CD4-positive, alpha-beta T cell (primary cell): ENCODE measurements around the gene DRG1. TPM values are rescaled to one million over a fixed set of nuclear protein-coding genes. Genes with fewer than 3 reads are reported as not detected.
"Not testable (repeated sequence)": the region's sequence is repeated elsewhere in the genome, so short reads cannot be mapped to it uniquely, and the experiment has no call there.

Experiments used
- ATAC-seq: fragments of 200-7000 bp; cut with Tn5 transposase; one replicate; pipeline ENCODE4 v1.10.0; 2022; ENCODE audit warnings: mild to moderate bottlenecking; ENCODE audit not compliant: poor library complexity
- CTCF ChIA-PET: fragments of 350-600 bp; sonication (Branson Sonifier 250); formaldehyde crosslinking; loops from one replicate; lab custom pipeline; 2021; ENCODE audit warnings: antibody characterized with exemption, inconsistent platforms; lab: Charles Lee
- POLR2A ChIA-PET: fragments of 350-600 bp; sonication (Branson Sonifier 250); formaldehyde crosslinking; loops from one replicate; lab custom pipeline; 2021; ENCODE audit warnings: antibody characterized with exemption, inconsistent platforms; lab: Charles Lee
- DNase-seq, 14 experiments: peaks; one replicate each; pipeline ENCODE4 v3.0.0-alpha.2; 2013 to 2020; ENCODE audit warnings: mixed read lengths in 2 of 14
- H3K27ac ChIP-seq, 2 donors: one replicate each; pipeline versions ENCODE4 v1.5.1 to v1.7.0; 2013; ENCODE audit warnings: low read length in 2 of 2, low read depth in 1 of 2, mild to moderate bottlenecking in 1 of 2
- H3K27me3 ChIP-seq, 2 experiments: 1 replicate in 1 of 2; 2 replicates in 1 of 2; pipeline versions ENCODE4 v1.6.1 to v1.7.0; 2013; ENCODE audit warnings: low read length in 2 of 2, control low read depth in 1 of 2, mild to moderate bottlenecking in 1 of 2, moderate library complexity in 1 of 2; ENCODE audit not compliant: insufficient read depth in 2 of 2, control insufficient read depth in 1 of 2
- H3K36me3 ChIP-seq: one replicate; pipeline ENCODE4 v1.6.1; 2013; ENCODE audit warnings: low read length, control low read depth; ENCODE audit not compliant: insufficient read depth
- H3K4me1 ChIP-seq: one replicate; pipeline ENCODE4 v1.6.1; 2013; ENCODE audit warnings: low read length, control low read depth; ENCODE audit not compliant: insufficient read depth
- H3K4me3 ChIP-seq: one replicate; pipeline ENCODE4 v1.5.1; 2013; ENCODE audit warnings: mild to moderate bottlenecking, low read length, moderate library complexity
- H3K9me3 ChIP-seq, 2 experiments: 1 replicate in 1 of 2; 2 replicates in 1 of 2; pipeline versions ENCODE4 v1.6.1 to v1.7.0; 2013; ENCODE audit warnings: low read length in 2 of 2, mild to moderate bottlenecking in 2 of 2, control low read depth in 1 of 2, moderate library complexity in 1 of 2; ENCODE audit not compliant: control insufficient read depth in 1 of 2, insufficient read depth in 1 of 2
- H3K27ac Mint-ChIP-seq: one replicate; pipeline ENCODE4 v1.8.0; 2020; ENCODE audit warnings: mixed read lengths
- H3K27me3 Mint-ChIP-seq: one replicate; pipeline ENCODE4 v1.8.0; 2021; ENCODE audit warnings: mixed read lengths
- H3K36me3 Mint-ChIP-seq: one replicate; pipeline ENCODE4 v1.8.0; 2021; ENCODE audit warnings: low read depth, mixed read lengths
- H3K4me1 Mint-ChIP-seq: one replicate; pipeline ENCODE4 v1.8.0; 2021; ENCODE audit warnings: low read depth, mixed read lengths
- H3K4me3 Mint-ChIP-seq: one replicate; pipeline ENCODE4 v1.8.0; 2020; ENCODE audit warnings: mild to moderate bottlenecking, mixed read lengths
- H3K9me3 Mint-ChIP-seq: one replicate; pipeline ENCODE4 v1.8.0; 2020; ENCODE audit warnings: mixed read lengths
- CTCF ChIP-seq: fragments of 200-600 bp; IDR thresholded peaks from one replicate; pipeline ENCODE4 v1.8.0; 2022; ENCODE audit warnings: antibody characterized with exemption, mild to moderate bottlenecking
- intact Hi-C, 2 experiments: fragments of 100-400 bp; cut with DNase I in 1 of 2; cut with micrococcal nuclease in 1 of 2; formaldehyde crosslinking; loops; one replicate each; pipeline versions ENCODE4 v1.15.1 to v1.9.0; 2023 to 2025; cut with DNase I, micrococcal nuclease
- total RNA-seq, 174 experiments: library from RNA in 2 of 174; stranded (reverse) in 2 of 174; gene quantifications; one replicate each; pipeline ENCODE4 v1.2.3 and lab custom pipeline; 2021 to 2026

Gene DRG1
- total RNA-seq, 2 experiments from 2014 or later: 57.3 to 72.8 TPM

- no peak for ATAC-seq
- ChIA-PET CTCF (no interaction called here), POLR2A (no interaction called here)
- no peaks in the 10 kb centered on the region for H3K4me1 ChIP-seq
- H3K27ac Mint-ChIP-seq: no peak overlapping the region
- no peaks in the 10 kb centered on the region for H3K9me3 ChIP-seq
- H3K27me3 Mint-ChIP-seq: no peaks in the 10 kb centered on the region
- no peaks in the 10 kb centered on the region for H3K36me3 ChIP-seq
- H3K27me3 ChIP-seq: no peaks in the 10 kb centered on the region
- intact Hi-C loops: no loop called here
- no peaks in the 10 kb centered on the region for H3K9me3 Mint-ChIP-seq
- H3K36me3 Mint-ChIP-seq: no peaks in the 10 kb centered on the region
- no peak overlapping the region for H3K4me3 ChIP-seq
- no peak for TF ChIP-seq CTCF
- no peak overlapping the region for H3K27ac ChIP-seq
- H3K4me3 Mint-ChIP-seq: no peak overlapping the region
- H3K4me1 Mint-ChIP-seq: no peaks in the 10 kb centered on the region
- no peak for DNase-seq
These were observed 21.3 kb upstream of the DRG1 start for GRCh38 chr22:31378123-31378522.

GRCh38 chr22:31378651-31379050, 20.8 kb upstream of the DRG1 start:
- H3K4me3 Mint-ChIP-seq, DNase-seq, H3K27me3 Mint-ChIP-seq, H3K36me3 Mint-ChIP-seq, H3K9me3 Mint-ChIP-seq, H3K27me3 ChIP-seq, H3K4me1 Mint-ChIP-seq, POLR2A ChIA-PET, ATAC-seq, H3K4me3 ChIP-seq, H3K36me3 ChIP-seq, CTCF ChIA-PET, H3K27ac Mint-ChIP-seq, H3K4me1 ChIP-seq, H3K27ac ChIP-seq, H3K9me3 ChIP-seq, intact Hi-C loops: not testable (repeated sequence)

- Histone ChIP-seq H3K9me3 (no peaks in the 10 kb centered on the region), H3K27ac (no peak overlapping the region), H3K4me1 (peaks cover 2% of the 10 kb centered on the region), H3K36me3 (no peaks in the 10 kb centered on the region), H3K27me3 (no peaks in the 10 kb centered on the region), H3K4me3 (no peak overlapping the region)
- Mint-ChIP-seq H3K4me3 (no peak overlapping the region), H3K4me1 (no peaks in the 10 kb centered on the region), H3K9me3 (no peaks in the 10 kb centered on the region), H3K36me3 (no peaks in the 10 kb centered on the region), H3K27ac (no peak overlapping the region), H3K27me3 (no peaks in the 10 kb centered on the region)
- ATAC-seq: no peak
- no peak for DNase-seq
- CTCF ChIA-PET: no interaction called here
- POLR2A ChIA-PET: no interaction called here
- intact Hi-C loops: no loop called here
- no peak for TF ChIP-seq CTCF
These were observed 5.5 kb upstream of the DRG1 start for GRCh38 chr22:31393893-31394292.

GRCh38 chr22:31394326-31394725, 5.1 kb upstream of the DRG1 start:
- Mint-ChIP-seq H3K27ac (no peak overlapping the region), H3K9me3 (no peaks in the 10 kb centered on the region), H3K36me3 (peaks cover under 1% of the 10 kb centered on the region), H3K27me3 (no peaks in the 10 kb centered on the region), H3K4me1 (no peaks in the 10 kb centered on the region), H3K4me3 (no peak overlapping the region)
- no peak overlapping the region for H3K4me3 ChIP-seq
- no peaks in the 10 kb centered on the region for H3K36me3 ChIP-seq
- no peaks in the 10 kb centered on the region for H3K9me3 ChIP-seq
- peaks cover 5% of the 10 kb centered on the region for H3K4me1 ChIP-seq
- intact Hi-C loops: no loop called here
- ATAC-seq: no peak
- DNase-seq: no peak
- H3K27ac ChIP-seq: no peak overlapping the region
- no peaks in the 10 kb centered on the region for H3K27me3 ChIP-seq
- CTCF ChIA-PET: no interaction called here
- POLR2A ChIA-PET: no interaction called here
- no peak for TF ChIP-seq CTCF
